ENCODE data around the gene ZBTB7C. TPM values are rescaled to one million over a fixed set of nuclear protein-coding genes. Genes with fewer than 3 reads are reported as not detected.
A peak's percentile ranks its signal among the peaks of the same experiment; 100 is the strongest.

The ZBTB7C gene
- total and polyA plus RNA-seq, 8 donors = 1.7 to 8.7 (median 2.7) TPM

- intact Hi-C loops (cut with DNase I) = no loop called here
These were observed 63.6 kb downstream of the ZBTB7C start for GRCh38 chr18:48345596-48345995.

GRCh38 chr18:48342581-48342980 lies 66.6 kb downstream of the ZBTB7C start:
- ATAC-seq (peak; percentile 92), DNase-seq (peak in 1 of 4 donors; percentile 47)
- Histone ChIP-seq H3K4me3 (no peak overlapping the region), H3K27me3 (no peaks in the 10 kb centered on the region), H3K4me1 (peaks cover 0 to 3% of the 10 kb centered on the region in 2 donors), H3K9me3 (no peaks in the 10 kb centered on the region), H3K27ac (no peak overlapping the region), H3K36me3 (no peaks in the 10 kb centered on the region)
- intact Hi-C loops (cut with DNase I) = no loop called here
- no peak for TF ChIP-seq CTCF (IDR thresholded peaks at IDR 0.05)

More at GRCh38 chr18:48345596-48345995, 63.6 kb downstream of the ZBTB7C start:
- no peak for DNase-seq
- peak; percentile 12 to 15 for TF ChIP-seq CTCF (IDR thresholded peaks at IDR 0.05)
- Histone ChIP-seq H3K36me3 (no peaks in the 10 kb centered on the region), H3K4me3 (no peak overlapping the region), H3K27ac (no peak overlapping the region), H3K9me3 (no peaks in the 10 kb centered on the region), H3K4me1 (peaks cover 0 to 3% of the 10 kb centered on the region in 2 donors), H3K27me3 (no peaks in the 10 kb centered on the region)
- peak; percentile 24 for ATAC-seq

GRCh38 chr18:48342125-48342524 lies 67.1 kb downstream of the ZBTB7C start:
- ATAC-seq = peak; percentile 22

GRCh38 chr18:48340560-48340959 lies 68.6 kb downstream of the ZBTB7C start:
- no peak overlapping the region for H3K4me3 ChIP-seq
- no peaks in the 10 kb centered on the region for H3K9me3 ChIP-seq
- no peak for ATAC-seq
- H3K27ac ChIP-seq = no peak overlapping the region
- H3K27me3 ChIP-seq = no peaks in the 10 kb centered on the region
- TF ChIP-seq CTCF (IDR thresholded peaks at IDR 0.05) = no peak
- peaks cover 0 to 3% of the 10 kb centered on the region in 2 donors for H3K4me1 ChIP-seq
- intact Hi-C loops (cut with DNase I) = no loop called here
- DNase-seq = no peak
- no peaks in the 10 kb centered on the region for H3K36me3 ChIP-seq

More at GRCh38 chr18:48342125-48342524, 67.1 kb downstream of the ZBTB7C start:
- Histone ChIP-seq H3K4me1 (peaks cover 0 to 3% of the 10 kb centered on the region in 2 donors), H3K27me3 (no peaks in the 10 kb centered on the region), H3K9me3 (no peaks in the 10 kb centered on the region), H3K4me3 (no peak overlapping the region), H3K27ac (no peak overlapping the region), H3K36me3 (no peaks in the 10 kb centered on the region)
- intact Hi-C loops (cut with DNase I) = no loop called here
- TF ChIP-seq CTCF (IDR thresholded peaks at IDR 0.05) = no peak
- DNase-seq = peak in 1 of 4 donors; percentile 33

- H3K4me3 ChIP-seq = no peak overlapping the region
- H3K27me3 ChIP-seq = no peaks in the 10 kb centered on the region
- no peaks in the 10 kb centered on the region for H3K36me3 ChIP-seq
- intact Hi-C loops (cut with DNase I) = no loop called here
- peaks cover 0 to 3% of the 10 kb centered on the region in 2 donors for H3K4me1 ChIP-seq
- DNase-seq (no peak), ATAC-seq (no peak)
- H3K9me3 ChIP-seq = no peaks in the 10 kb centered on the region
- H3K27ac ChIP-seq = no peak overlapping the region
- no peak for TF ChIP-seq CTCF (IDR thresholded peaks at IDR 0.05)
These were observed 69.5 kb downstream of the ZBTB7C start for GRCh38 chr18:48339692-48340091.

All from left lung (tissue), 10 donors.